Kidney epithelial cell (primary cell): ENCODE data around the gene DBH. TPM values are rescaled to one million over a fixed set of nuclear protein-coding genes. Genes with fewer than 3 reads are reported as not detected.
"Not testable (repeated sequence)": the region's sequence is repeated elsewhere in the genome, so short reads cannot be mapped to it uniquely, and the experiment has no call there.

Experiments used
- DNase-seq: peaks from one replicate; pipeline ENCODE4 v3.0.0-alpha.2; 2010; ENCODE audit warnings: low read depth
- H3K27me3 ChIP-seq: 2 replicates; pipeline ENCODE4 v1.6.0; 2011; ENCODE audit warnings: low read length; ENCODE audit not compliant: control insufficient read depth, insufficient read depth
- H3K36me3 ChIP-seq: 2 replicates; pipeline ENCODE4 v1.5.1; 2011; ENCODE audit warnings: low read length; ENCODE audit not compliant: control insufficient read depth, insufficient read depth
- H3K4me3 ChIP-seq: 2 replicates; pipeline ENCODE4 v1.5.1; 2011; ENCODE audit warnings: low read depth, mild to moderate bottlenecking, control low read depth, low read length
- total RNA-seq: library from RNA; depleted of rRNA; stranded (reverse); fragments of >200 nt; gene quantifications from 2 replicates; pipeline ENCODE4 v1.2.3, GENCODE V29; 2015
- TF ChIP-seq, protein P1 (sequence below): IDR thresholded peaks from 2 replicates; pipeline ENCODE4 v1.5.1; 2011; ENCODE audit warnings: mild to moderate bottlenecking, moderate library complexity, low read length, control low read depth, inconsistent platforms; ENCODE audit not compliant: insufficient read depth, poor library complexity, severe bottlenecking

DBH gene
- total RNA-seq, 1 donor from 2014 or later: not detected

DNA sequence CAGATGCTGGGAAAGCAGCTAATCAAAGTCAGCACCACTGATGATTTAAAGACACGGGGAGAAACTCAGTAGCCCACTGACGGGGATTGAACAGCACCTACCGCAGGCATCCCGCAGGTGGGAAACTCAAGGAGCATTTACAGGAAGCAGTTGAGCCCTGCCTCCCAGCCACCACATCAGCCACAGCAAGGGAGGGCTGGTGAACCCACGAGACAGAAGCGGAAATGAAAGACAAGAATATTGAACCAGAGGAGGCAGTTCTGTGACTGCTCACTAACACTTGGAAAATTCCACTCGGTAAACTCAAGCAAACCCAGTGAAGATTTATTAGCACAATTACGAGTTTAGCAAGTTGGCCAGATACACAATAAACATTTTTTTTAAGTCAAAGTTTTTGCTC is 16.4 kb upstream of the DBH start:
- H3K4me3 ChIP-seq: no peak overlapping the region
- no peak for DNase-seq
- TF ChIP-seq, protein P1, sequence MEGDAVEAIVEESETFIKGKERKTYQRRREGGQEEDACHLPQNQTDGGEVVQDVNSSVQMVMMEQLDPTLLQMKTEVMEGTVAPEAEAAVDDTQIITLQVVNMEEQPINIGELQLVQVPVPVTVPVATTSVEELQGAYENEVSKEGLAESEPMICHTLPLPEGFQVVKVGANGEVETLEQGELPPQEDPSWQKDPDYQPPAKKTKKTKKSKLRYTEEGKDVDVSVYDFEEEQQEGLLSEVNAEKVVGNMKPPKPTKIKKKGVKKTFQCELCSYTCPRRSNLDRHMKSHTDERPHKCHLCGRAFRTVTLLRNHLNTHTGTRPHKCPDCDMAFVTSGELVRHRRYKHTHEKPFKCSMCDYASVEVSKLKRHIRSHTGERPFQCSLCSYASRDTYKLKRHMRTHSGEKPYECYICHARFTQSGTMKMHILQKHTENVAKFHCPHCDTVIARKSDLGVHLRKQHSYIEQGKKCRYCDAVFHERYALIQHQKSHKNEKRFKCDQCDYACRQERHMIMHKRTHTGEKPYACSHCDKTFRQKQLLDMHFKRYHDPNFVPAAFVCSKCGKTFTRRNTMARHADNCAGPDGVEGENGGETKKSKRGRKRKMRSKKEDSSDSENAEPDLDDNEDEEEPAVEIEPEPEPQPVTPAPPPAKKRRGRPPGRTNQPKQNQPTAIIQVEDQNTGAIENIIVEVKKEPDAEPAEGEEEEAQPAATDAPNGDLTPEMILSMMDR: no peak
- H3K36me3 ChIP-seq: no peaks in the 10 kb centered on the region
- H3K27me3 ChIP-seq: peaks cover 22% of the 10 kb centered on the region

DNA sequence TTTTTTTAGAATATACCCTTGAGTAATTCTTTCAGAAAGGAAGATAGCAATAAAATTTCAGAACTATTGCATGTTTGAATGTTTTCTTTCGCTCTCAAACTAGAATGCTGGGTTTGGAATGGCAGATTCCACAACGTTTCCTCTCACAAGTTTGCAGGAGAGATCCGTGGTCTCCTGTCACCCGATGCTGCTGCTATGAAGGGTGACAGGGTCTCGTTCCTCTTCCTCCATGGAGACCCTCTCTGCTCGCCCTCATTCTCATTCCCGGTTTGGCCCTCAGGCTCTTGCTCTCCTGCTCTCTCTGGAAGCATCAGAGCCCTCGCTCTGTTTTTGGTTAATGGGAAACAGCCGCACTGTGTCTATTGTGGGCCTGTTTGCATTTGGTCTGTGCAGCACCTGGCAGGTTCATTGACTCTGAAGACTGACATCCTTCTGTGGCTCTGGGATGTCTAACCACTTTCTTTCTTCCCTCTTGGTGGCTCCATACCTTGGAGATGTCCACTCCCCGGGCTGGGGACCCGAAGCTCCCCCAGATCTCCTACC is 14.4 kb upstream of the DBH start:
- H3K36me3 ChIP-seq: no peaks in the 10 kb centered on the region
- no peak overlapping the region for H3K4me3 ChIP-seq
- TF ChIP-seq, protein P1: no peak
- peaks cover 7% of the 10 kb centered on the region for H3K27me3 ChIP-seq
- DNase-seq: no peak

GRCh38 chr9:133622555-133622954 is 13.6 kb upstream of the DBH start:
- Histone ChIP-seq H3K36me3 (no peaks in the 10 kb centered on the region), H3K27me3 (peaks cover 7% of the 10 kb centered on the region), H3K4me3 (no peak overlapping the region)
- DNase-seq: no peak
- TF ChIP-seq, protein P1: no peak

DNA sequence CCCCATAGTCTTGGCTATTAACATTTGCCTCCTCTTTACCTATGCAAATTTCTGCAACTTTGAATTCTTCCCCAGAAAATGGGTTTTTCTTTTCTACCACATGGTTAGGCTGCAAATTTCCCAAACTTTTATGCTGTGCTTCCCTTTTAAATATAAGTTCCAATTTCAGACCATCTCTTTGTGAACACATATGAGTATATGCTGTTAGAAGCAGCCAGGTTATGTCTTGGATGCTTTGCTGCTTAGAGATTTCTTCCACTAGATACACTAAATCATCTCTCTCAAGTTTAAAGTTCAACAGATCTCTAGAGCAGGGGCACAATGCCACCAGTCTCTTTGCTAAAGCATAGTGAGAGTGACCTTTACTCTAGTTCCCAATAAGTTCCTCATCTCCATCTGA is 10.2 kb upstream of the DBH start:
- not testable (repeated sequence) for H3K27me3 ChIP-seq, H3K36me3 ChIP-seq, H3K4me3 ChIP-seq, DNase-seq

- Histone ChIP-seq H3K36me3 (no peaks in the 10 kb centered on the region), H3K4me3 (no peak overlapping the region), H3K27me3 (peaks cover 5% of the 10 kb centered on the region)
- TF ChIP-seq, protein P1: no peak
- DNase-seq: no peak
Observed at GRCh38 chr9:133627341-133627740, 8.8 kb upstream of the DBH start.

- Histone ChIP-seq H3K4me3 (no peak overlapping the region), H3K27me3 (peaks cover 14% of the 10 kb centered on the region), H3K36me3 (no peaks in the 10 kb centered on the region)
- TF ChIP-seq, protein P1: no peak
- DNase-seq: no peak
Observed at GRCh38 chr9:133628766-133629165, 7.4 kb upstream of the DBH start.
